CD8-positive, alpha-beta memory T cell (primary cell): ENCODE measurements around the gene MAEA. TPM values are rescaled to one million over a fixed set of nuclear protein-coding genes. Genes with fewer than 3 reads are reported as not detected.
A peak's percentile ranks its signal among the peaks of the same experiment; 100 is the strongest.

Experiments used
- CTCF ChIA-PET: fragments of 350-600 bp; sonication (Branson Sonifier 250); formaldehyde crosslinking; loops from one replicate; lab custom pipeline; 2021; ENCODE audit warnings: antibody characterized with exemption; lab: Charles Lee
- POLR2A ChIA-PET: fragments of 350-600 bp; sonication (Branson Sonifier 250); formaldehyde crosslinking; loops from one replicate; lab custom pipeline; 2021; ENCODE audit warnings: antibody characterized with exemption; lab: Charles Lee
- DNase-seq, 5 donors: peaks; one replicate each; pipeline versions ENCODE4 v3.0.0 to v3.0.0-alpha.2; 2020 to 2022; ENCODE audit warnings: mixed read lengths in 1 of 5
- H3K27ac ChIP-seq: one replicate; pipeline ENCODE4 v1.7.0; 2013; ENCODE audit warnings: low read depth, mild to moderate bottlenecking, low read length, moderate library complexity
- H3K27me3 ChIP-seq: 2 replicates; pipeline ENCODE4 v1.7.0; 2013; ENCODE audit warnings: low read length, mild to moderate bottlenecking; ENCODE audit not compliant: insufficient read depth, poor library complexity, severe bottlenecking
- H3K36me3 ChIP-seq: 2 replicates; pipeline ENCODE4 v1.7.0; 2013; ENCODE audit warnings: mild to moderate bottlenecking, low read length, moderate library complexity; ENCODE audit not compliant: insufficient read depth
- H3K4me1 ChIP-seq: 2 replicates; pipeline ENCODE4 v1.7.0; 2013; ENCODE audit warnings: mild to moderate bottlenecking, low read length, moderate library complexity; ENCODE audit not compliant: insufficient read depth
- H3K4me3 ChIP-seq: 2 replicates; pipeline ENCODE4 v1.7.0; 2013; ENCODE audit warnings: mild to moderate bottlenecking, low read length
- H3K9me3 ChIP-seq: 2 replicates; pipeline ENCODE4 v1.7.0; 2013; ENCODE audit warnings: mild to moderate bottlenecking, low read length
- H3K27ac Mint-ChIP-seq, 8 donors: one replicate each; pipeline ENCODE4 v1.8.0; 2020 to 2021; ENCODE audit warnings: mixed read lengths in 8 of 8, mild to moderate bottlenecking in 6 of 8, inconsistent platforms in 3 of 8, moderate library complexity in 3 of 8
- H3K27me3 Mint-ChIP-seq, 2 donors: one replicate each; pipeline ENCODE4 v1.8.0; 2020 to 2021; ENCODE audit warnings: mixed read lengths in 2 of 2, mild to moderate bottlenecking in 1 of 2, moderate library complexity in 1 of 2
- H3K36me3 Mint-ChIP-seq, 3 donors: one replicate each; pipeline ENCODE4 v1.8.0; 2020 to 2021; ENCODE audit warnings: mixed read lengths in 3 of 3, inconsistent platforms in 1 of 3, mild to moderate bottlenecking in 1 of 3
- H3K4me1 Mint-ChIP-seq, 3 donors: one replicate each; pipeline ENCODE4 v1.8.0; 2020 to 2021; ENCODE audit warnings: mixed read lengths in 3 of 3, inconsistent platforms in 1 of 3, mild to moderate bottlenecking in 1 of 3
- H3K4me3 Mint-ChIP-seq, 7 donors: one replicate each; pipeline ENCODE4 v1.8.0; 2020 to 2021; ENCODE audit warnings: mixed read lengths in 7 of 7, mild to moderate bottlenecking in 6 of 7, moderate library complexity in 4 of 7, inconsistent platforms in 2 of 7
- H3K9me3 Mint-ChIP-seq, 5 donors: one replicate each; pipeline ENCODE4 v1.8.0; 2020 to 2022; ENCODE audit warnings: mixed read lengths in 5 of 5, mild to moderate bottlenecking in 3 of 5, moderate library complexity in 2 of 5, inconsistent platforms in 1 of 5
- polyA plus RNA-seq: library from polyadenylated mRNA; unstranded; fragments of 300-500 nt; fragmentation: Illumina TruSeq; gene quantifications from one replicate; pipeline ENCODE4 v1.2.3, GENCODE V29; 2021
- total RNA-seq, 2 experiments: library from RNA; stranded (reverse); gene quantifications; one replicate each; pipeline ENCODE4 v1.2.3, GENCODE V29; 2021

Gene MAEA
- total and polyA plus RNA-seq, 3 experiments from 2014 or later, result 59.4 to 75.3 (median 63.8) TPM

GRCh38 chr4:1315836-1316536, 26.3 kb downstream of the MAEA start:
- peaks cover 36% of the 10 kb centered on the region for H3K36me3 ChIP-seq
- H3K27ac ChIP-seq, result no peak overlapping the region
- peak in 2 of 5 donors; percentile 12 to 17 for DNase-seq
- peak overlapping the region in 2 of 8 donors; percentile 45 to 66 for H3K27ac Mint-ChIP-seq
- H3K4me3 Mint-ChIP-seq, result no peak overlapping the region
- CTCF ChIA-PET, result no interaction called here
- peaks cover 4 to 78% (median 5%) of the 10 kb centered on the region in 3 donors for H3K36me3 Mint-ChIP-seq
- peaks cover 10 to 30% (median 19%) of the 10 kb centered on the region in 3 donors for H3K4me1 Mint-ChIP-seq
- no peaks in the 10 kb centered on the region for H3K27me3 ChIP-seq
- peaks cover 19% of the 10 kb centered on the region for H3K4me1 ChIP-seq
- H3K9me3 Mint-ChIP-seq, result no peaks in the 10 kb centered on the region
- POLR2A ChIA-PET, result no interaction called here
- H3K4me3 ChIP-seq, result no peak overlapping the region
- no peaks in the 10 kb centered on the region for H3K9me3 ChIP-seq
- no peaks in the 10 kb centered on the region for H3K27me3 Mint-ChIP-seq

DNA sequence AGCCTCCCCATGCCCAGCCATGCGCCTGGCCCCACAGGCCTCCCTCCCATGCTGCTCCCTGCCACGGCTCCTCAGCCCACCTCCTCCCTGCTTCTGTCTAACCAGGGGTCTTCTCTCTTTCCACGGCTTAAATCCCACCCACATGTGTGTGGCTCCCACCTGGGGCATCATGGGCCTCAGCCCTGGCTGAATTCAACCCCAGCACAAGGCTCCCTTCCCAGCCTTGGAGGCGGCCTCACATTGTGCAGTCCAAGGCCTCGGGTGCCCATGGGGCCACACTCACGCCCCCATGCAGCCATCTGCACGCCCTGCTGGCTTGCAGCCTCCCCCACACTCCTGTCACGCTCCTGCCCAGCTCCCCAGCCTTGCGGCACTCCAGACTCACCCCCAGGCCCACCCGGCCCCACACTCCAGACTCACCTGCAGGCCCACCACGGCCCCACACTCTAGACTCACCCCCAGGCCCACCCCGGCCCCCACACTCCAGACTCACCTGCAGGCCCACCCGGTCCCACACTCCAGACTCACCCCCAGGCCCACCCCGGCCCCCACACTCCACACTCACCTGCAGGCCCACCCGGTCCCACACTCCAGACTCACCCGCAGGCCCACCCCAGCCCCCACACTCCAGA, 27.0 kb downstream of the MAEA start:
- H3K4me3 Mint-ChIP-seq, result no peak overlapping the region
- H3K4me1 Mint-ChIP-seq, result peaks cover 4 to 28% (median 18%) of the 10 kb centered on the region in 3 donors
- CTCF ChIA-PET, result no interaction called here
- Histone ChIP-seq H3K27ac (no peak overlapping the region), H3K36me3 (peaks cover 36% of the 10 kb centered on the region), H3K4me1 (peaks cover 12% of the 10 kb centered on the region), H3K27me3 (no peaks in the 10 kb centered on the region), H3K4me3 (no peak overlapping the region), H3K9me3 (no peaks in the 10 kb centered on the region)
- H3K9me3 Mint-ChIP-seq, result no peaks in the 10 kb centered on the region
- no peaks in the 10 kb centered on the region for H3K27me3 Mint-ChIP-seq
- POLR2A ChIA-PET, result no interaction called here
- H3K36me3 Mint-ChIP-seq, result peaks cover 4 to 82% (median 10%) of the 10 kb centered on the region in 3 donors
- DNase-seq, result peak in 1 of 5 donors; percentile 26
- H3K27ac Mint-ChIP-seq, result peak overlapping the region in 1 of 8 donors; percentile 54

DNA sequence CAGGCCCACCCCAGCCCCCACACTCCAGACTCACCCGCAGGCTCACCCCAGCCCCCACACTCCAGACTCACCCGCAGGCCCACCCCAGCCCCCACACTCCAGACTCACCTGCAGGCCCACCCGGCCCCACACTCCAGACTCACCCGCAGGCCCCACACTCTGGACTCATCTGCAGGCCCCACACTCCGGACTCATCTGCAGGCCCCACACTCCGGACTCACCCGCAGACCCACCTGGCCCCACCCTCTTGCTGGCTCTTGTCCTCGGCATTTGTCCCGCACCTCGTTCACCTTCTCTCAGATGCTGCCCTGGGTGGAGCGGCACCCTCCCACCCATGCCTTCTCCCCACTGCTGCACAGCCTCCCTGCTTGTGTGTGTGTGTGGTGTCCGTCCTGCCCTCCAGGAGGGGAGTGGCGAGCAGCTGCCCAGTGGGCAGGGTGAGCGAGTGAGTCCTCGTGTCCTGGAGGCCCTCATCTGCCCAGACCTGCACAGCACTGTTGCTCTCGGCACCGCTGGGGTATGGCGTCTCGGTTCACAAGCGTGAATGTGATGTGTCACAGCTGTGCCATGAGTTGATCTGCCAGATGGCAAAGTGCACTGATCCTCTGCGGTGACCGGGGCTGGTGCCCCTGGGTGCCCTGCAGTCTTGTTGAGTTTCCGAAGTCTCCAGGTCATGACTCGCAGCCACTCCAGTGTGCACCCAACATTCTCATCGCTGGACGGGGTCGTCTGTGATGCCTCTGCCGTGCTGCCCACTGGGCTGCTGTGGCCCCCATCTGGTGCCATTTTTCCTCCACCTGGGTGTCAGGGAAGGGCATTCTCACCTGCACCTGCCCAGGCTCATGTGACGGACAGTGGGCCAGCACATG, 27.7 kb downstream of the MAEA start:
- ChIA-PET POLR2A (no interaction called here), CTCF (interaction anchor here (1.4 kb wide), 1 partner anchor 312 kb away, joined by 3 read pairs; no protein-coding TSS in a partner anchor)
- Mint-ChIP-seq H3K9me3 (no peaks in the 10 kb centered on the region), H3K4me1 (peaks cover 0 to 22% (median 13%) of the 10 kb centered on the region in 3 donors), H3K27me3 (no peaks in the 10 kb centered on the region), H3K36me3 (peaks cover 4 to 82% (median 10%) of the 10 kb centered on the region in 3 donors), H3K4me3 (no peak overlapping the region), H3K27ac (peak overlapping the region in 2 of 8 donors; percentile 36 to 60)
- H3K36me3 ChIP-seq, result peaks cover 38% of the 10 kb centered on the region
- no peaks in the 10 kb centered on the region for H3K27me3 ChIP-seq
- peak in 1 of 5 donors; percentile 34 for DNase-seq
- H3K9me3 ChIP-seq, result no peaks in the 10 kb centered on the region
- no peak overlapping the region for H3K4me3 ChIP-seq
- H3K27ac ChIP-seq, result no peak overlapping the region
- peaks cover 7% of the 10 kb centered on the region for H3K4me1 ChIP-seq

DNA sequence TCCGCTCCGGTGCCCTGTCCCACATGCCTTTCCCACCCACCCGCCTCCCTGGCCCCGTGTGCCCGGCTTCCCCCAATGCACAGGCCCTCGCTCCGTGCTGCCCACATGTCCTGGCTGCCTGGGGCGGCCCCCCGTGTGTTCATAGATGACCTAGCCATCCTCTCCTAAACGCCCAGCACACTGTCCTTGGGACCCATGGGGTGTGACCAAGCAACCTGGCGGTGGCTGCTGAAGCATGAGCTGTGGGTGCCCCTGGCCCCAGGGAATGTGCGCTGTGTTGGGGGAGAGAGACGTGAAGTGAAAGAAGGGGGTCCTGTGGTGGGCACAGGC, 28.3 kb downstream of the MAEA start:
- Histone ChIP-seq H3K4me3 (no peak overlapping the region), H3K9me3 (no peaks in the 10 kb centered on the region), H3K36me3 (peaks cover 37% of the 10 kb centered on the region), H3K27ac (no peak overlapping the region), H3K4me1 (peaks cover 7% of the 10 kb centered on the region), H3K27me3 (no peaks in the 10 kb centered on the region)
- Mint-ChIP-seq H3K9me3 (no peaks in the 10 kb centered on the region), H3K4me3 (no peak overlapping the region), H3K27ac (peak overlapping the region in 5 of 8 donors; percentile 33 to 70 (median 54)), H3K4me1 (peaks cover 0 to 22% (median 13%) of the 10 kb centered on the region in 3 donors), H3K27me3 (no peaks in the 10 kb centered on the region), H3K36me3 (peaks cover 4 to 79% (median 10%) of the 10 kb centered on the region in 3 donors)
- ChIA-PET POLR2A (no interaction called here), CTCF (interaction anchor here (0.9 to 1.5 kb wide), 5 partner anchors 9 to 312 kb away, joined by 3 to 7 read pairs (median 4); partner anchors contain the start of gene UVSSA)
- no peak for DNase-seq

GRCh38 chr4:1318488-1319213, 29.0 kb downstream of the MAEA start:
- H3K36me3 ChIP-seq, result peaks cover 36% of the 10 kb centered on the region
- no peak overlapping the region for H3K27ac ChIP-seq
- no peaks in the 10 kb centered on the region for H3K27me3 Mint-ChIP-seq
- H3K4me1 ChIP-seq, result peaks cover 7% of the 10 kb centered on the region
- H3K9me3 Mint-ChIP-seq, result no peaks in the 10 kb centered on the region
- DNase-seq, result peak in 2 of 5 donors; percentile 20 to 49
- H3K4me3 ChIP-seq, result no peak overlapping the region
- peaks cover 4 to 72% (median 12%) of the 10 kb centered on the region in 3 donors for H3K36me3 Mint-ChIP-seq
- no peak overlapping the region for H3K4me3 Mint-ChIP-seq
- no peaks in the 10 kb centered on the region for H3K9me3 ChIP-seq
- ChIA-PET CTCF (interaction anchor here (0.9 to 1.5 kb wide), 5 partner anchors 9 to 311 kb away, joined by 3 to 7 read pairs (median 4); partner anchors contain the start of gene UVSSA), POLR2A (no interaction called here)
- peak overlapping the region in 4 of 8 donors; percentile 33 to 70 (median 58) for H3K27ac Mint-ChIP-seq
- H3K27me3 ChIP-seq, result no peaks in the 10 kb centered on the region
- H3K4me1 Mint-ChIP-seq, result peaks cover 0 to 19% (median 12%) of the 10 kb centered on the region in 3 donors

DNA sequence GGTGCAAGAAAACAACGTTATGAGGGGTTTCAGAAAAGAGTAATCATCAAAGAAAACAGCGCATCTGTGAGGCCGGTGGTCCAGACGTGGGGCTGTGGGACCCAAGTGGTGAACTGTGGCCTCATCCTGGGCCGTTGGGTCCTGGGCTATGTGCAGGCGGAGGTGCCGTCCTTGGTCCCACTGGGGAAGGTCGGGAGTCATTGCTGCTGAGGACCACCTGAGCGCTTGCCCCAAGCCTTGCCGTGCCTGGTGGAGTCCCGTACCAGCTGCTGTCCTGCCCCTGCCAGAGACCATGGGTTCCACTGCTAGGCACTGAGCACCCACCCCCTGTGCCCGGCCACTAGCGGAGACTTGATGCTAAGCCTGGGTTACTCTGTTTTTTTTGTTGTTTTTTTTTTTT, 31.8 kb downstream of the MAEA start:
- Mint-ChIP-seq H3K27me3 (no peaks in the 10 kb centered on the region), H3K4me1 (peaks cover 0 to 11% (median 9%) of the 10 kb centered on the region in 3 donors), H3K36me3 (peaks cover 0 to 57% (median 7%) of the 10 kb centered on the region in 3 donors), H3K9me3 (no peaks in the 10 kb centered on the region), H3K4me3 (no peak overlapping the region), H3K27ac (peak overlapping the region in 2 of 8 donors; percentile 46 to 66)
- ChIA-PET CTCF (no interaction called here), POLR2A (no interaction called here)
- peak in 1 of 5 donors; percentile 33 for DNase-seq
- Histone ChIP-seq H3K27me3 (no peaks in the 10 kb centered on the region), H3K4me1 (peaks cover 1% of the 10 kb centered on the region), H3K36me3 (peaks cover 30% of the 10 kb centered on the region), H3K9me3 (no peaks in the 10 kb centered on the region), H3K27ac (no peak overlapping the region), H3K4me3 (no peak overlapping the region)

DNA sequence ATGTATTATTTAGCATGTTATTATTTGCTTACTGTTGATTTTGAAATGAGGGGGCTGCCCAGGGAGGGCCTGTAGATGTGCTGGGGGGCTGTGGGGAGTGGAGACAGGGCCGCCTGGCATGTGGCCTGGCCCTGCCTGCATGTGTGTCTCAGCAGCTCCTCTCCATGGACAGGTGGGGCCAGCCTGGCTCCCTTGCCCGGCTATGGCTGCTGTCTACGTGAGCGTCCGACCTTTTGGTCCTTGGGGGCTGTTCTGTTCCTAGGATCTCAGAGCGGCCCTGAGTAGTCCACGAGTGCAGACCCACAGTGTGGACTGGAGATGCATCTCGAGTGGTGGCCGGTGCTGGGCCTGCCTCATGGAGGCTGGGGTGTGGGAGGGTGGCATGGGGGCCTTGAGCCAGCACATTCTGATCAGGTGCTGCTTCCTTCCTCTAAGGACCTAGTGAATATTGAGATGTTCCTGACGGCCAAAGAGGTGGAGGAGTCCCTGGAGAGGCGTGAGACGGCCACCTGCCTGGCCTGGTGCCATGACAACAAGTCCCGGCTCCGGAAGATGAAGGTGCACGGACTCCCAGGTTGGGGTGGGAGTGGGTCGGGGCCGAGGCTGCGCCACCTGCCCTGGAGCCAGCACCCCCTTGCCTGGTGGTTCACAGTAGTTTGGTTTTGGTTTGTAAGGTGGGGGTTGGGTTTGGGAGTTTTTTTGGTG, 32.4 kb downstream of the MAEA start:
- ChIA-PET POLR2A (no interaction called here), CTCF (interaction anchor here (0.7 kb wide), 1 partner anchor 69 kb away, joined by 3 read pairs; no protein-coding TSS in a partner anchor)
- no peaks in the 10 kb centered on the region for H3K27me3 Mint-ChIP-seq
- H3K9me3 ChIP-seq, result no peaks in the 10 kb centered on the region
- DNase-seq, result peak in 1 of 5 donors; percentile 44
- H3K36me3 Mint-ChIP-seq, result peaks cover 0 to 59% (median 7%) of the 10 kb centered on the region in 3 donors
- no peaks in the 10 kb centered on the region for H3K4me1 ChIP-seq
- H3K4me1 Mint-ChIP-seq, result peaks cover 0 to 11% (median 9%) of the 10 kb centered on the region in 3 donors
- no peak overlapping the region for H3K4me3 ChIP-seq
- no peak overlapping the region for H3K27ac ChIP-seq
- H3K27ac Mint-ChIP-seq, result peak overlapping the region in 1 of 8 donors; percentile 75
- no peaks in the 10 kb centered on the region for H3K27me3 ChIP-seq
- H3K36me3 ChIP-seq, result peaks cover 30% of the 10 kb centered on the region
- H3K9me3 Mint-ChIP-seq, result no peaks in the 10 kb centered on the region
- H3K4me3 Mint-ChIP-seq, result no peak overlapping the region
